ENCODE data around the gene GTSE1. TPM values are rescaled to one million over a fixed set of nuclear protein-coding genes. Genes with fewer than 3 reads are reported as not detected.

Gene GTSE1
- total RNA-seq, 1 experiment from 2014 or later, result 20.6 TPM

GRCh38 chr22:46272196-46272595, 24.5 kb upstream of the GTSE1 start:
- H3K4me2 ChIP-seq (ENCODE audit: low read length), result no peak overlapping the region
- BruUV-seq (replicated peaks), result no TSS peak
- no peak overlapping the region for H3K9ac ChIP-seq (ENCODE audit: low read length)
- no peak overlapping the region for H3K27ac ChIP-seq (ENCODE audit: low read length)
- POLR2A ChIA-PET (ENCODE audit: unreplicated experiment), result no interaction called here
- peaks cover 6% of the 10 kb centered on the region; the same call in 1 of the 2 replicates for H3K36me3 ChIP-seq (ENCODE audit: low read depth, low read length)
- CTCF ChIA-PET, result no interaction called here
- H3K9me2 ChIP-seq (replicated peaks; ENCODE audit: low read length), result no peaks in the 10 kb centered on the region
- no peak overlapping the region for H2AFZ ChIP-seq (ENCODE audit: low read length)
- no peak overlapping the region for H3K4me3 ChIP-seq (ENCODE audit: low read length)
- H3K4me1 ChIP-seq (ENCODE audit: insufficient read depth, low read length), result peaks cover 10% of the 10 kb centered on the region
- DNase-seq (no peak), ATAC-seq (no peak)
- no peaks in the 10 kb centered on the region for H3F3A ChIP-seq (ENCODE audit: low read length, unreplicated experiment)
- H3K9me3 ChIP-seq (ENCODE audit: low read length), result no peaks in the 10 kb centered on the region
- intact Hi-C loops (cut with micrococcal nuclease), result no loop called here
- H3K27me3 ChIP-seq (ENCODE audit: low read length), result no peaks in the 10 kb centered on the region
- H4K20me1 ChIP-seq (ENCODE audit: low read length), result no peaks in the 10 kb centered on the region
- H3K79me2 ChIP-seq (ENCODE audit: low read length), result peaks cover 23% of the 10 kb centered on the region
- TF ChIP-seq EZH2 (IDR thresholded peaks at IDR 0.05; ENCODE audit: low read length, unreplicated experiment), result no peak
- TF ChIP-seq EZH2phosphoT487 (IDR thresholded peaks at IDR 0.05; ENCODE audit: borderline replicate concordance, low read length), result no peak
- no peak for TF ChIP-seq CTCF (conservative IDR thresholded peaks at IDR 0.05; ENCODE audit: low read depth, low read length)

- Histone ChIP-seq H4K20me1 (ENCODE audit: low read length) (no peaks in the 10 kb centered on the region), H3K79me2 (ENCODE audit: low read length) (peaks cover 22% of the 10 kb centered on the region), H3K9me3 (ENCODE audit: low read length) (no peaks in the 10 kb centered on the region), H3K27me3 (ENCODE audit: low read length) (no peaks in the 10 kb centered on the region), H3K9ac (ENCODE audit: low read length) (no peak overlapping the region), H2AFZ (ENCODE audit: low read length) (no peak overlapping the region), H3K4me1 (ENCODE audit: insufficient read depth, low read length) (peaks cover 10% of the 10 kb centered on the region), H3K4me3 (ENCODE audit: low read length) (no peak overlapping the region), H3K4me2 (ENCODE audit: low read length) (no peak overlapping the region), H3K36me3 (ENCODE audit: low read depth, low read length) (peaks cover 6% of the 10 kb centered on the region; the same call in 1 of the 2 replicates), H3K27ac (ENCODE audit: low read length) (no peak overlapping the region), H3K9me2 (replicated peaks; ENCODE audit: low read length) (no peaks in the 10 kb centered on the region), H3F3A (ENCODE audit: low read length, unreplicated experiment) (no peaks in the 10 kb centered on the region)
- intact Hi-C loops (cut with micrococcal nuclease), result no loop called here
- ChIA-PET CTCF (interaction anchor here (0.5 kb wide), 1 partner anchor 20 kb away, joined by 5 read pairs; no protein-coding TSS in a partner anchor), POLR2A (ENCODE audit: unreplicated experiment) (no interaction called here)
- ATAC-seq (no peak), DNase-seq (no peak)
- TF ChIP-seq EZH2 (IDR thresholded peaks at IDR 0.05; ENCODE audit: low read length, unreplicated experiment) (no peak), CTCF (conservative IDR thresholded peaks at IDR 0.05; ENCODE audit: low read depth, low read length) (no peak), EZH2phosphoT487 (IDR thresholded peaks at IDR 0.05; ENCODE audit: borderline replicate concordance, low read length) (no peak)
- BruUV-seq (replicated peaks), result no TSS peak
Measured at GRCh38 chr22:46272762-46273431, 23.8 kb upstream of the GTSE1 start.

DNA sequence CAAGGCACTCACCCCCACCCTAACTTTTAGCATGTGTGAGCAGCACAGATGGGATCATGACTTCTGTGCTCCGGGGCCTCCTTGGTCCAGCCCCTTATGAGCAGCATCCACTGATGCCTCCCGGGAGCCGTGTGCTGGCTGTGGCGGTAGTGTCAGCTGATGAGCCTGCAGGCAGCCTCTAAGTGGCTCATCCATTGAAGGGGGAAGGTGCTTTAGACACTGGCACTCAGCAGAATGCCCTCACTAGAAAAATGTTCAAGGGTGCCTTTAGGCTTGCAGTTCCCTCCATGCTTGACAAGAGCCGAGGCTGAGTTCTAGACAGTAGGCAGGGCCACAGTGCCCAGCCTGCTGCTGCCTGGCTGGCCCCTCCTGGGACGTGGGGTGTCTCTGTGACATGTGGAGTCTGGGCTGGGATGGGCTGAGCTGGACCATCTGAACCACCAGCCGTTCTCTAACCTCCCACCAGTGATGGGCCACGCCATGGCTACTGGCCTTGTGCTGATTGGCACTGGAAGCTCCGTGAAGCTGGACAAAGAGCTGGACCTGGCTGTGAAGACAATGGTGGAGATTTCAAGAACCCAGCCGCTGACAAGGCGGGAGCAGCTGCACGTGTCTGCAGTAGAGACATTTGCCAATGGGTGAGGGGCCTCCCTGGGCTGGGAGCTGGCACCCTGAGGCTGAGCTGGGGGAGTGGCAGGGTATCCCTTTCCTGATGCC, 23.1 kb upstream of the GTSE1 start:
- Histone ChIP-seq H3F3A (ENCODE audit: low read length, unreplicated experiment) (no peaks in the 10 kb centered on the region), H2AFZ (ENCODE audit: low read length) (no peak overlapping the region), H3K4me1 (ENCODE audit: insufficient read depth, low read length) (peaks cover 10% of the 10 kb centered on the region), H3K27ac (ENCODE audit: low read length) (no peak overlapping the region), H3K4me3 (ENCODE audit: low read length) (no peak overlapping the region), H3K9ac (ENCODE audit: low read length) (no peak overlapping the region), H4K20me1 (ENCODE audit: low read length) (no peaks in the 10 kb centered on the region), H3K36me3 (ENCODE audit: low read depth, low read length) (peaks cover 6% of the 10 kb centered on the region; the same call in 1 of the 2 replicates), H3K79me2 (ENCODE audit: low read length) (peaks cover 16% of the 10 kb centered on the region), H3K9me2 (replicated peaks; ENCODE audit: low read length) (no peaks in the 10 kb centered on the region), H3K9me3 (ENCODE audit: low read length) (no peaks in the 10 kb centered on the region), H3K4me2 (ENCODE audit: low read length) (no peak overlapping the region), H3K27me3 (ENCODE audit: low read length) (no peaks in the 10 kb centered on the region)
- intact Hi-C loops (cut with micrococcal nuclease), result no loop called here
- POLR2A ChIA-PET (ENCODE audit: unreplicated experiment), result no interaction called here
- DNase-seq (no peak), ATAC-seq (no peak)
- TF ChIP-seq EZH2 (IDR thresholded peaks at IDR 0.05; ENCODE audit: low read length, unreplicated experiment) (no peak), EZH2phosphoT487 (IDR thresholded peaks at IDR 0.05; ENCODE audit: borderline replicate concordance, low read length) (no peak), CTCF (conservative IDR thresholded peaks at IDR 0.05; ENCODE audit: low read depth, low read length) (no peak)
- CTCF ChIA-PET, result no interaction called here
- BruUV-seq (replicated peaks), result no TSS peak
